Stimulated activated naive CD4-positive, alpha-beta T cell treated with Interleukin-2 at 50 U/mL for 16 hours (primary cell): ENCODE results near the gene SH3BGRL3.
"Not testable (repeated sequence)": the region's sequence is repeated elsewhere in the genome, so short reads cannot be mapped to it uniquely, and the experiment has no call there.

Source experiments
- DNase-seq: peaks from one replicate; lab custom pipeline; 2025; lab: John Stamatoyannopoulos, UW

The SH3BGRL3 gene

DNA sequence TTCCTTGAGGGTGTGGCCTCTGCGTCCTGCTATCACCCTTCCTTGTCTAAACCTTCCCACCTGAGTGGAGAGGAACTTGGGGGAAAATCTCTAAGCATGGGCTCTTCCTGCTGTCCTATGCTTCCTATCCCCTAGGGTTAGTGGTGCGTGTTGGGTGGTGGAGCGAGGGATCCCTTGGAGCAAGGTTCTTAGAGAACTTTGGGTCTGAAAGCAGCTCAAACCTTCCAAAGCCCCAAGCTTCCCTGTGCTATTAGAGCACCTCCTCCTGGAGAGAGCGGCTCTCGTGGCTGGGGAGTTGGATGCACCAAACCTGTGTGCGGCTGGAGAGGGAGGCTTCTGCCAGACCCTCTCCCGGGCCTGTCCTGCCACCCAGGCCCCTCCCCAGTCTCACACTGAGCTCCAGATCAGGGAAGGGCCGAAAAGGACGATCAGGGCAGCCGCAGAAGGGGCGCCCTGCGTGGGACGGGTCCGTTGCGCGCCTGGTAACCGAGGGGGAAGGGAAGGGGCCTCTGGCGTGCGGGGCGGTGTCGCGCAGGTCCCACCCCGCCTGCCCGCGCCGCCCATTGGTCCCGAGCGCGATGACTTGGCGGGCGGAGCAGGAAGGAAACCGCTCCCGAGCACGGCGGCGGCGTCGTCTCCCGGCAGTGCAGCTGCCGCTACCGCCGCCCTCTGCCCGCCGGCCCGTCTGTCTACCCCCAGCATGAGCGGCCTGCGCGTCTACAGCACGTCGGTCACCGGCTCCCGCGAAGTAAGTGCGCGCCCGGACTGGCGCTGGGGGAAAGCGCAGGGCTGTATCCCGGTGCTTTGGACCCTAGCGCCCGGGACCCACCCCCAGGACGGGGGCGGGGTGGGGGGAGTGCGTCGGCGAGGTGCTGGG lies at the start of gene SH3BGRL3:
TSS of gene SH3BGRL3 (plus strand) at position 631 of the 877 bp plus-strand sequence. CDS start at position 701, 70 bp downstream.
- peak; percentile 84 for DNase-seq

DNA sequence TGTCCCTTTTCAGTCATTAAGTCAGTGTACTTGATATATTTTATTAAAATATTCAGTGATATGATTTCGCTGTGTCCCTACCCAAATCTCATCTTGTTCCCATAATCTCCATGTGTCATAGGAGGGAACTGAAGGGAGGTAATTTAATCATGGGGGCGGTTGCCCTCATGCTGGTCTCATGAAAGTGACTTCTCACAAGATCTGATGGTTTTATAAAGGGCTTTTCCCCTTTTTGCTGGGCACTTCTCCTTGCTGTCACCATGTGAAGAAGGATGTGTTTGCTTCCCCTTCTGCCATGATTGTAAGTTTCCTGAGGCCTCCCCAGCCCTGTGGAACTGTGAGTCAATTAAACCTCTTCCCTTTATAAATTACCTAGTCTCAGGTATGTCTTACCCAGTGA lies 49.2 kb upstream of the SH3BGRL3 start:
- DNase-seq: not testable (repeated sequence)

DNA sequence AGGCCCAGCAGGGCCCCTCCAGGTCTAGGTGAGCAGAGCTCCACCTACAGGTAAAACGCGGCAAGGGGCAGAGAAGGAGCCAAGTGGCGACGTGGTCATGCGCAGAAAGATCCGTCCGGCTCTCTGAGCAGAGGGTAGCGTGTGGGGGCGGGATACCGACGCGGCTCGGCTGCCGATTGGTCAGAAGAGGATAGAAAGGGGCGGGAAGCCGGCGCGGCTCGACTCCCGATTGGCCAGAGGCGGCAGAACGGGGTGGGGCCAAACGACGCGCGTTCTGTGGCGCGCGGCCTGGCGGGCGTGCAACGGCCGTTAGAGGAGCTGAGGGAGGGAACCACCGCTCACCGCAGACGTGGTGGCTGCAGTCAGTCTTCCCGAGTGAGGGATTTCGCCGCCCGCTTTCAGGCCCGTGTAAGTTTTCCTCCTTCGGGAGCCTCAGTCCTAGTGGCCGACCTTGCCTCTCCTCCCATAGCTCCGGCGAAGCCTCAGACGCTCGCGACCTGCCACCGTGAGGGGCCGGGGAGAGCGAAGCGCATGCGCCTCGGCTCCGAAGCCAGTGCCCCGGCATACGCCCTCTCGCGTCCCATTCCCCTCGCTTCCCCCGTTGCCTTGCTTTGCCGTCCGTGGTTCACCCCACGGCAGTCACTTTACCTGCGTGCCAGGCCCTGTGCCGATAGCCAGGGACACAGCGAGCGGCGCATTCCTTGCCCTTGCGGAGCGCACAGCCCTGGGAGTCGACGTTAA lies 45.8 kb upstream of the SH3BGRL3 start, which contains the start of gene CEP85:
TSS of gene CEP85 (plus strand) at position 298 of the 741 bp plus-strand sequence. CDS start 5,584 bp downstream, outside the sequence.
- peak; percentile 97 for DNase-seq

DNA sequence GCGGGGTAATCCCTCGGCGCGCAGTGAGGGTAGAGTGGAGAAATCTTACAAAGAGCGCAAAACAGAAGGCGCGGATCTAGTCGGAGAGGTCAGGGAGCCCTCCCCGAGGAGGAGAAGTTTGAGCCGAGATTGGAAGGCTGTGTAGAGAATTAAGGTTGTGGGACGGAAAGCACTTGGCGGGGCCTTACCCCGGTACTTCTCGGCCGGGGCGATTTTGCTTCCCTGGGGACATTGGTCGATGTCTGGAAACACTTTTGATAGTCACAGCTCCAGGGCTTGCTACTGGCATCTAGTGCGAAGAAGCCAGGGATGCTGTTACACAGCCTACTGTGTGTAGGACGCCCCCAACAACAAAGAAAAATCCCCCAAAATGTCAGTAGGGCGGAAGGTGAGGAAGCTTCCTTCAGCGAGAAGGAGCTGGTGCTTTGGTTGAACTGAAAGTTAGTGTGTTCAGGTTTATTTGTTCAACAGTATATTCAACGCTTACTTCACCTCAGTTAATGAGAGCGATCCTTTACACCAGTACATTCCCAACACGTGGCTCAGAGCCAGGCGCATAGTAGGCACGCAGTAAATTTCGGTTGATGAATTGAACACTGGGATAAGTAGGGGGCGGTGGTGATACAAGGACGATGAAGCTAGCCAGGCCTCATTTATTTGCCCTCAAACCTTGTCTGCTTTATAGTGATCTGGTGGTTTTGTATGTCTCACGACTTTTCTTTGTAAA lies 45.1 kb upstream of the SH3BGRL3 start:
- DNase-seq: no peak

DNA sequence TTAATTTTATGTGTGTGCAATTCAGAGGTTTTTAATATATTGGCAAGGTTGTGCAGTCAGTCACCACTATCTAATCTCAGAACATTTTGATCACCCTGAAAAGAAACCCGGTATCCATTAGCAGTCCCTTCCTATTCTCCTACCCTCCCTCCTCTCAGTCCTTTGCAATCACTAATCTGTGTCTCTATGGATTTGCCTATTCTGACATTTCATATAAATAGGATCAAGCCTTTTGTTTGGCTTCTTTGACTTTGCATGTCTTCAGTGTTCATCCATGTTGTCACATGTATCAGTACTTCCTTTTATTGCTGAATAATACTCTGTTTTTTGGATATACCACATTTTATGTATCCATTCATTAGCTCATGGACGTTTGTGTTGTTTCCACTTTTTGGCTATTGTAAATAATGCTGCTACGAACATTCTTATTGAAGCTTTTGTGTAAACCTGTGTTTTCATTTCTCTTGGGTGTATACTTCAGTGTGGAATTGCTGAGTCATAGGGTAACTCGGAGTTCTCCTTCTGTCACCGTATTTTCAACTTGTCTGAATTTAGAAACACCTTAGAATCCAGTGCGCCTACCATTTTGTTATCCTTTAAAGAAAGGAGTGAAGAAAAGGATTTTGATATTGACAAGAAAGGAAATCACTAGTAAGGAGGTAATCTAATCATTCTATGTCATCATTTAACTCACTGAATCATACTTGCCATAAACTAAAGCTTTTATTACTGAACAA lies 42.5 kb upstream of the SH3BGRL3 start:
- DNase-seq: no peak

DNA sequence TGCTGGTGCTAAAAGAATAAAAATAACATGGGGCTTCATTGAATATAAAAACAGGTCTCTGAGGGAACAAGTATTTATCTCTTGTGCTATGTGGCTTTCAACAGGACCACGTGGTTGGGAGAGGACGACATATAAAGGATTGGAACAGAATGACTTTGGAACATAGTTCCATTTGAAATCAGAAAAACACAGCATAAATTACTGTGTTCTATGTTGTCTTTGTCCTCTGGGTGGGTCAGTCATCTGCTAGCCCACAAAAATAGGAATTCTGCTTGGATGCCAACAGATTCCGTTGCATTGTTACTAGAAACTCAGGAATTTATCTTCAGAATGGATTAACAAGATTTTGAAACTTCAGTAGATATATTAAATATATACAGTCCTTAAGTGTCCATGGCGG lies 40.0 kb upstream of the SH3BGRL3 start:
- no peak for DNase-seq

DNA sequence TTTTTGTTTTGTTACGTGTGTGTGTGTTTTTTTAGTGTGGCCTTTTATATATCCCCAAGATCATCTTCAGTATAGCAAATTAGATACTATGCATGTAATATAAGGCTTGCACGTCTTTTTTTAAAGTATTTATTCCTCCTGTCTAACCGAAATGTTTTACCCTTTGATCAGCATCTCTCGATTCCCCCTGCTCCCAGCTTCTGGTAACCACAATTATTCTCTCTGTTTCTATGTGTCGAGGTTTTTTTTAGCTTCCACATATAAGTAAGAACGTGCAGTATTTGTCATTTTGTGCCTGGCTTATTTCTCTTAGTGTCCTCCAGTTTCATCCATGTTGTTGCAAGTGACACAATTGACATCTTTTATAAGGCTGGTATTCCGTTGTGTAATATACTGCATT lies 27.2 kb upstream of the SH3BGRL3 start:
- DNase-seq: no peak

DNA sequence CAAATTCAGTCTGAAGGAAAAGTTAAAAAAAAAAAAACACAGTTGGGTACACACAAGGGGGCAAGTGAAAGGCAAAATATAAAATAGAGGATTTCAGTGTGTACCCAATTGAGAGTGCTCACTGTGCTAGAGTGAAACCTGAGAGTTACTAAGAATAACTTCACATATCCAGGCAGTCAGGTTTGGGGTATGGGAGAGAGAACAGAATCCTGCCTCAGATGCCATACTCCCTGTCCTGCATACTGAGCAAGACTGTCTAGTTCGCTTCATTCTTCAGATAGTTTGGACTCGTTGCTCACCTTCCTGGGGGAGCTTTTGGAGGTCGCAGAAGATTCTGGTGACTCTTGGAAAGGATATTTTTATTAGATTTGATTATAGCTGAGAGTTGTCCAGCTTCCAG lies 25.5 kb upstream of the SH3BGRL3 start:
- DNase-seq: no peak

DNA sequence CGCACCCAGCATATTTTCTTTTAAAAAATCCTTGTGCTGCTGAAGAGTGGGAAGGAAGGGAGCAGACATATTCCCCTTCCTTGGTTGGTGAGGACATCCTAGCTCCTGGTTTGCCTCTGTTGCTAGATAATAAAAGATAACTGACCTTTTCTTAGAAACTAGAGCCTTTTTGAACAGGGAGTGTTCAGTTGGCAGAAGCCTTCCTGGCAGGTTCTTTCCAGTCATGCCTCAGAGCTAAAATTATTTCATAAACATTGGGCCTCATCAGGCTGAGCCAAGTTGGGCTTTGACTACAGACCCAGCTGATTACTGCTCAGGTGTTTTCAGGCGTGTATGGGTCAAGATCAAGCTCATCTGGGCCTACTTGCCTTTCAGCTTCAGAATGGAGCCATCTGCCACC lies 22.7 kb upstream of the SH3BGRL3 start:
- DNase-seq: no peak

DNA sequence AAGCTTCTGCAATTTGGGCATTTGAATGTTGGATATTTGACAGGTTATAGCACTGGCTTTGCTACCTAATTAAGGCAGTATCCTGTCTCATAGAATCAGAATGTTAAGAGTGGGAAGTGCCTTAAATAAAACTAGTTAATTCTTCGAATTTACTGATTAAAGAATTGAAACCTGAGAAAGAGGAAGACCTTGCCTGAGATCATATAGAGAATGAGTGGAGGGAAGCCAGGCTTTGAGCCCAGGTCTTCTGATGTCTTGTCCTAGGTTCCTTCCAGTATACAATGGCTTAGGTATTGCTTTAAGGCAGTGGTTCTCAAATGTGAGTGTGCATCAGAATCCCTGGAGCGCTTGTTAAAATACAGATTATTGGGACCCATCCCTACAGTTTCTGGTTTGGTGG lies 20.9 kb upstream of the SH3BGRL3 start:
- DNase-seq: no peak

DNA sequence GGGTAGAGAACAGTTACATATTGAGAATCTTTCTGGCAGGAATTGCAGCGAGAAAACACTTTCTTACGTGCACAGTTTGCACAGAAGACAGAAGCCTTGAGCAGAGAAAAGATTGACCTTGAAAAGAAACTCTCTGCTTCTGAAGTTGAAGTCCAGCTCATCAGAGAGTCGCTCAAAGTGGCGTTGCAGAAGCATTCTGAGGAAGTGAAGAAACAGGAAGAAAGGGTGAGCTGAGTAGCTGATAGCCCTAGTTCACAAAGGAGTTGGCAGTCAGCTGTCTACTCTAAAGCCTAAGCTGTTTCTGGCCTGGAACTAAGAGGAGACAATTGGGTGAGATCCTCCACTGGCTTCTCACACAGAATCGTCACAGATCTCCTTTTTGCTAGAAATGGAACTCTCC lies 20.3 kb upstream of the SH3BGRL3 start:
- no peak for DNase-seq

DNA sequence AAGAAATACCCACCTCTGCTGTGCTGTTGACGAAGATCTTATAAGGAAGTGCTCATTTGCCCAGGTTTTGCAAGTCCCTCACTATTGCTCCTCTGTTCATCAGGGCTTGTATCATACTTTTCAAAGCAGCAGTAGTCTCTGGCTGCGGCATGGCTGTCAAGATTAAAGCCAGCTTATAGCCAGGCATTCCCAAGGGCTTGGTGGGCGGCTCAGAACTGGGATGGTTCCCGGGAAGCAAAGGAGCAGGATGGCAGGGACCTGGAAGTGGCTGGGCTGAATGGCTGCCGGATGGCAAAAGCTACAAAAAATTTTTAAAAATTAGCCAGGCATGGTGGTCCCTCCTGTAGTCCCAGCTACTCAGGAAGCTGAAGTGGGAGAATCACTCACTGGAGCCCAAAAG lies 16.7 kb upstream of the SH3BGRL3 start:
- no peak for DNase-seq

DNA sequence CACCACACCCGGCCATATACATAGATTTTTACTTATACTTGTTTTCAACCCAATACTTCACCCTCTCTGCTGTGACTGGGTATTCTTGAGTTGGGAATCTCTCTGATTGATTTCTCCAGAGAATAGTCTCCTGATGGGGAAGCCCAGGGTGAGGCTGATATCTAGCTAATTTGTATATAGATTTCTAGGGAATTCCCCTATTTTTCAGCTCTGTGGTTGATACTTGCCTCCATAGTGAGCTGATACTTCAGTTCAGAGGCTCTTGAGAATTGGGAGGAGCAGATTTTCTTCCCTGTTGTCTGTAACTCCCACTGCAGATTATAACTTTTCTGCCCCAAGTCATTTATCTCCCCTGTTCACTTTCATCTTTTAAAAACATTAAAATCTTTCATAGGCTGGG lies 14.5 kb upstream of the SH3BGRL3 start:
- no peak for DNase-seq

DNA sequence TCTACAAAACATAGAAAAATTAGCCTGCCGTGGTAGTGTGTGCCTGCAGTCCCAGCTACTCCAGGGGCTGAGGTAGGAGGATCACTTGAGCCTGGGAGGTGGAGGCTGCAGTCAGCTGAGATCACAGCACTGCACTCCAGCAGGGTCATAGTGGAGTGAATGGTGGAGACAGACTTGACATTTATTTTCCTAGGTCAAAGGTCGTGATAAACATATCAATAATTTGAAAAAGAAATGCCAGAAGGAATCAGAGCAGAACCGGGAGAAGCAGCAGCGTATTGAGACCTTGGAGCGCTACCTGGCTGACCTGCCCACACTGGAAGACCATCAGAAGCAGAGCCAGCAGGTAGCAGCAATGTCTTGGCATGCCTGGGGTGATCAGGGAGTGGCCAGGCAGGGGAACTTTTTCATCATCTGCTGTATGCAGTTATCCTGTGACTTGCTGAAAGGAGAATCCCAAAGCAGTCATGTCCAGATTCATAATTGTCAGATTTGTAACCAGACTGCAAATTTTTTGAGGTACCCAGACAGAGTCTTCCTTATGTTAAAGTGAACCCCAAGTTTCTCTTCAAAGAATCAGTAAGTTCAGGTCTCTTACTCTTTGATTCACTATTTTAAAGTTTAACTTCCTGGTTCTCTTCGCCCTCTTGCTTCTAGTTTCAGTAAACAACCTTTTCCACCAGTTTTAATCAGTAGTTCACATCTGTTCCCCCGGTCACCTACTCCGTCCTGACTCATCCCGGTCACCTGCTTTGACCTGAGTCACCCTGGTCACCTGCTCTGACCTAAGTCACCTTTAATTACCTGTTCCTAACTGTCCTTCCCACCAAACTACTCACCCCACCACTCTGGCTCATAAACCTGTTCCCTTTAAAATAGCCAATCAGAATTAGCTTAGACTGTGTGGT lies 11.3 kb upstream of the SH3BGRL3 start:
- no peak for DNase-seq

DNA sequence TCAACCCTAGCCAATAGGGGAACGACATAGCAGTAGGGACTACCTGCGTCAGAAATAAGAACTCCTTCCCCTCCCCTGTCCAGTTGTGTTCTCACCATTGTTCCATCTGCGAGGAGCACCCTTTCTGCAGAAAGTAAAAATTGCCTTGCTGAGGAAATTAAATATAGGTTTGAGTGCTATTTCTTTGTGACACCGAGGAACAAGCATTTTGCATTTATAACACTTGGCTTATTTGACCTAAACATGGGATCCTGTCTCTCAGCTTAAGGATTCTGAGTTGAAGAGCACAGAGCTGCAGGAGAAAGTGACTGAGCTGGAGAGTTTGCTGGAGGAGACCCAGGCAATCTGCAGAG lies 10.7 kb upstream of the SH3BGRL3 start:
- DNase-seq: no peak

DNA sequence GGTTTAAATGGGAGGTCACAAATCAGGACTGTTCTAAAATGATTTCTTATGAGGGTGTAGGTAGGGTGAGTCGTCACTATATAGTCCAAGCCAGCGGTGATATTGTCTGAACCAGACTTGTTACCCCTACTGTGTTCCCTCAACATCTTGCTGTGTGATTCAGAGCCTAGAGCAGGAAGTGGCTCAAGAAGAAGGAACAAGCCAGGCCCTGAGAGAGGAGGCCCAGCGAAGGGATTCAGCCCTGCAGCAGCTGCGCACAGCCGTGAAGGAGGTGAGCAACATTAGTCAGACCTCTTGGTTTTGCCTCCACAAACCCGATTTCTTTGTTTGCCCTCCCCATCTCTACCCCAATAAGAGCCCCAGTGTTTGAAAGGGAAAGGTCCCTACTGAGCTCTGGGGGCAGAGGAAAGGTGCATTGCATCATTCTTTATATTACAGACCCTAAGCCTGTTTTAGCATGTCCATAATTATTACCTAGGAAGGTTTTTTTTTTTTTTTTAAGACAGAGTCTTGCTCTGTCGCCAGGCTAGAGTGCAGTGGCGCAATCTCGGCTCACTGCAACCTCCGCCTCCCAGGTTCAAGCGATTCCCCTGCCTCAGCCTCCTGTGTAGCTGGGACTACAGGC lies 5.0 kb upstream of the SH3BGRL3 start:
- DNase-seq: no peak

DNA sequence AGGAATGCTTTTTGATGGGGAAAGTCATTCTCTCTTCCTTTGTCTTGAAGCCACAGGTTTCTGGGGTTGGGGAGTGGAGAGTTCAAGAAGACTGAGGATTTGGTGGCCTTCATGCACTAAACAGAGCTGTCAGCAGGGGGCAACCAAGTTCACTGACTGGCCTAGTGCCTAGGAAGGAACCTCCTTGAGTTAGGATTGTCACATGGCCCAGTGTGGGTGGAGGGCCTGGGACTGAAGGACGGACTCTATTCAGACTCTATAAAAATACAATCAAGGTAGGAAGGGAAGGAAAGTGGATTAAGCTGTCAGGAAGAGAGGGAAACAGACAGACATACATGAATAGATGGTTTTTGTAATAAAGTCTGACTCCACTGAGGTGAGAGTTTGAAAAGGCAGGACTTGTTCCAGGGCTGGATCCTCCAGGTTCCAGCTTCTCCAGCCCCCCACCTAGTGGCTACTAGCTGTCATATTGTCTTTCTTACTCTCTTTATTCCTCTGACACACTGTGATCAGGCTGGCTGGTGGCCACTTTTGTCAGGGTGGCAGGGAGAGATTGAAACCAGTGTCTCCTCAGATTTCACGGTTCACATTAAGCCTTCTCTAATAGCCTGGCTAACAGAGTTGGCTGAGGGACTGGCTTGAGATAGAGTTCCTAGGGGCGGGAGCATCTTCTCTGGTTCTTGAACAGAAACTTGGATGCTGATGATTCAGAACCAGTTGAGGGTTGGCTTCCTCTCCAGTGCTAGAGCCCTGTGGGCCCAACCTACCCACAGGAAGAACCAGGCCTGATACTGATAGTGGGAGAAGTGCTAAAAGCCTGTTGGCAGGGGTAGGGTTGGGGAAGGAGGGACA lies 4.1 kb upstream of the SH3BGRL3 start:
- peak; percentile 75 for DNase-seq

DNA sequence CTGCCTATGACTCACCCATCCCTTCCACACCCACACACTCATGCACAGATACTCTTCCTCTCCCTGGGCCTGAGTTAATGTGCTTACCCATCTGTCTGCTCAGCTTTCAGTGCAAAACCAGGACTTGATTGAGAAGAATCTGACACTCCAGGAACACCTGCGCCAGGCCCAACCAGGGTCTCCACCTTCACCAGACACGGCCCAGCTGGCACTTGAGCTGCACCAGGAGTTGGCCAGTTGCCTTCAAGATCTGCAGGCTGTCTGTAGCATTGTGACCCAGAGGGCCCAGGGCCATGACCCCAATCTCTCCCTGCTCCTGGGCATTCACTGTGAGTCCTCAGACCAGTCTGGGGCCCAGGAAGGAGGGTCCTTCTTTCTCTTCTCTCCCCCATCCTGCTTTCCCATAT lies 3.5 kb upstream of the SH3BGRL3 start:
- no peak for DNase-seq

DNA sequence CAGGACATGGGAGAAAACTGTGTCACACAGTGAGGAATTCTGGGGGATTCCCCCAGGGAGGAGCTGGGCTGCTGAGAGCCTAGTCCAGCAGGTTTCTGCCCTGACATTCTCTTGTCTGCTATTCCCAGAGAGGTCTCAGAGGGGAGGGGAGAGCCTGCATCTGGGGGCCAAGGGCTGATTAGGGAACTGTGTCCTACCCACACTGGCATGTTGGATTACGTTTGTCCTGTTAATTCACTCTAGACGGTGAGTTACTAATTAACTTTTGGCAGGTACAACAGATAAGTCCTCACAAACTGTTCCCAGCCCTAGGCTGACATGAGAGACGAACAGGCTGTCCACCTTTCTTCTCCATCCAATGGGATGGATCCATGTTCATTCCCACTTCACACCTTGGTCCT lies 2.6 kb upstream of the SH3BGRL3 start:
- no peak for DNase-seq
